ENCODE measurements around the gene MYT1.

The MYT1 gene

DNA sequence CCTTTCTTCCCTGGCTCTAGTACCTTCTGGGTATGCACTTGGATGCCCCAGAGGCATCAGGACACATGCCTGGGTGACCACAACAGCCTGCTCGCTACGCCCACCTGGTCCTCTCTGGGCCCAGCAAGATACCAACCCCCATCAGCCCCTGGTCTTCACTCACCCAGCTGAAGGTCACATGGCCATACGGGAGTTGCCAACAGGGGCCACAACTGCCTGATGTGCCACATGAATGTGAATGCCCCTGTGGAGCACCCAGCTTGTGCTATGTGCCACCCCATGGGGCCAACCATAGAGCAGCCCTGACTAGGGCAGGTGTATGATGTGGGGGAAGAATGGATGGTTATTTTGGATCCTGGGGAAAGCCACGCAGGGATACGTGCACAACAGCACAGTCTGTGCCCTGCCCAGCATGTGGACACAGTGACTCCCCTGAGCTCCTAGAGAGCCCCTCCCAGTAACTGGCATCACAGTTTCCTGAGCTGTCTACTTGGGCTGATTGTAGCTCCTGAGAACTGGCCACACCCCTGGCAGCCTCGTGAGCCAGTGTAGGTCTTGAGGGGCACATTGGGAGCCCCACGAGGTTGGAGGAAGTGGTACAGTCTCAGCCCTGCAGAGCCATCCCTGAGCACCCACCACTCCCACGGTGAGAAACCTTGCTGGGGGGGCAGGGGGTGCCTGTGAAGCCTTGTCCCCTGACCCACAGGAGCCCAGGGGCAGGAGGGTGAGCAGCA, 80.8 kb downstream of the MYT1 start:
- H3K27ac ChIP-seq (ENCODE audit: low read depth, low read length) = no peak overlapping the region
- H3K27me3 ChIP-seq (ENCODE audit: control insufficient read depth in 1 of 2, insufficient read depth in 2 of 2, low read length in 2 of 2) = no peaks in the 10 kb centered on the region

DNA sequence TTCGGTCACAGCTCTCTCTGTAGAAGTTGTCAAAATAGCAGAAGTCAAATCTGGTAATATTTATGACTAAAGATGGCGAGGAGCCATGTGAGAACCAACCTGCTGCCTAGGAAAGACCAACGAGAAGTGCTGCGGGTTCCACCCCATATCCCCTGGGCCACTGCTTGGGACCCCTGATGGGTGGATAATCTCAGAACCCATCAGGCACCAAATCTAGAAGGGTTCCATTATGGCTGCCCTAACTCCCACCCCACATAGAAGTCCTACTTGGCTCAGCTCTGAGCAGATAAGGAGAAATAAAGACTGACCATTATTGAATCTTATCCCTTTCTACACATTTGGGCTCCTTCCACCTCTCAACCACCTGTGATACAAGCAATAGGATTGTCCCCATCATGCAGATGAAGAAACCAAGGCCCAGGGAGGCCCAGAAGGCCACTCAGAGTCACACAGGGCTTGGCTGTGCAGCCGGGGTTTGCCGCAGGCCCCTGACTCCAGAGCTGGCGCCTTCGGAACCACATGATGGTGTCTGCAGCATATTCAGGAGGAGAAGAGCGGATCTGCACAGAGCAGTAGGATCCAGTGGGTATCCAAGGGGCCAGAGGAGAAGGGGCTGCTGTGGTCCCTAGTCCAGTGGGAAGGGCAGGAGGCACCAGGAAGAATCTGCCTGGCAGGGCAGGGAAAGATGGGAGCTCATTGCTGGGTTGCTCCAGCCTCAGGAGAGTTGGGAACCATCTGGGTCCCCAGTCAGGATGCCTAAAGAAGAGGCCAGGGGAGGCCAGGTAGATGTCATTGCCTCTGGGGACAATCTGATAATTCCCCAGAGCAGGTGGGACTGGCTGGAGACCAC, 81.7 kb downstream of the MYT1 start:
- H3K36me3 ChIP-seq (ENCODE audit: control insufficient read depth in 1 of 2, insufficient read depth in 2 of 2, low read length in 2 of 2) = no peaks in the 10 kb centered on the region
- H3K27ac ChIP-seq (ENCODE audit: low read depth, low read length) = no peak overlapping the region
- no peaks in the 10 kb centered on the region for H3K4me1 ChIP-seq (ENCODE audit: control insufficient read depth in 1 of 2, insufficient read depth in 2 of 2, low read length in 2 of 2)
- H3K27me3 ChIP-seq (ENCODE audit: control insufficient read depth in 1 of 2, insufficient read depth in 2 of 2, low read length in 2 of 2) = no peaks in the 10 kb centered on the region
- no peak overlapping the region for H3K4me3 ChIP-seq (ENCODE audit: low read depth in 1 of 2, low read length in 2 of 2)
- no peak overlapping the region for H3K9ac ChIP-seq (ENCODE audit: low read depth in 1 of 2, low read length in 2 of 2)
- H3K9me3 ChIP-seq (ENCODE audit: control insufficient read depth in 1 of 2, low read length in 2 of 2) = no peaks in the 10 kb centered on the region

More for the DNA sequence above, 80.8 kb downstream of the MYT1 start:
- Histone ChIP-seq H3K4me1 (ENCODE audit: control insufficient read depth in 1 of 2, insufficient read depth in 2 of 2, low read length in 2 of 2) (no peaks in the 10 kb centered on the region), H3K4me3 (ENCODE audit: low read depth in 1 of 2, low read length in 2 of 2) (no peak overlapping the region), H3K36me3 (ENCODE audit: control insufficient read depth in 1 of 2, insufficient read depth in 2 of 2, low read length in 2 of 2) (no peaks in the 10 kb centered on the region), H3K9ac (ENCODE audit: low read depth in 1 of 2, low read length in 2 of 2) (no peak overlapping the region), H3K9me3 (ENCODE audit: control insufficient read depth in 1 of 2, low read length in 2 of 2) (no peaks in the 10 kb centered on the region)

DNA sequence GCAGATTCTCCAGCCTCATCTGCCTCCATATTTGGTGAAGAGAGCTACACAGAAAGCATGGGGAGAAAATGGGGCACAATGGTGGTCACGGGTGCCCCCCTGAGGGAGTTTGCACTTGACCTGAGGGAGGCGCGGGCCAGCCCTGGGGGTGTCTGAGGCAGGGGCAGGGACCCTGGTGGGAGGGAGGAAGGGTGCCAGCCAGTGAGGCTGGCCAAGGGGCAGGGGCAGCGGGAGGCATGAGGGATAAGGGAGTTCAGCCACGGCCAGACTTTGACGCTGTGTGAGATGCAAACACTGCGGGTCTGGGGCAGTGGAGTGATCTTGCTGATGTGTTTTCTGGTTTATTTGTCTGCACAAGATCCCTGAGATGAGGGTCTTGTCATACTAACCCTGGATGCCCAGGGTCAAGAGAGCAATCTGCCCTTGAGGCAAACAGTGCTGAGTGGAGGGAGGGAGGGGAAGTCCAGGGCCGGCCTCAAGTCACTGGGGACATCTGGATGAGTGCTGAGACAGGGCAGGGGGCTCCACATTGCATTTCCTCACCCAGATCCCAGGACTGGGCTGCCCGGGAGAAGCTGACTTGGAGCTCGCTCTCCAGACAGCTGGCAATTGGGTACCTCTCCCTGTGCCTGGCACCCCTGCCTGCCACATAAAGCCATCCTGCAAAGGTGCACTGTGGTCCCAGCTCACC, 82.5 kb downstream of the MYT1 start:
- H3K9ac ChIP-seq (ENCODE audit: low read depth in 1 of 2, low read length in 2 of 2) = no peak overlapping the region
- H3K4me3 ChIP-seq (ENCODE audit: low read depth in 1 of 2, low read length in 2 of 2) = no peak overlapping the region
- H3K9me3 ChIP-seq (ENCODE audit: control insufficient read depth in 1 of 2, low read length in 2 of 2) = no peaks in the 10 kb centered on the region

DNA sequence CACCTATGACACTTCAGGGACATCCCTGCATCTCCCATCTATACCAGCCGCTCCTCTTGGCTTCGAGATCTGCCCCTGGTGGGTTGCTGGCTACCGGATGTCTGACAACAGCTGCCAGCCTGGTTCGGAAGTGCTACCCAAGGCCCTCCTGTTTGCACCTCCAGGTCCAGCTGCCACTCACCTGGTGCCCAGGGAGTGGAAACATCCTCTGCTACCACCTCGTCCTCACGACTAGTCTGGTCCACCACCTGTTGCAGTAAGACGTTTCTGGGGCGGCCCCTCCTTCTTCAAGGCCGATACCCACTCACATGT, 83.0 kb downstream of the MYT1 start:
- H3K27me3 ChIP-seq (ENCODE audit: control insufficient read depth in 1 of 2, insufficient read depth in 2 of 2, low read length in 2 of 2) = no peaks in the 10 kb centered on the region
- H3K4me3 ChIP-seq (ENCODE audit: low read depth in 1 of 2, low read length in 2 of 2) = no peak overlapping the region
- H3K36me3 ChIP-seq (ENCODE audit: control insufficient read depth in 1 of 2, insufficient read depth in 2 of 2, low read length in 2 of 2) = no peaks in the 10 kb centered on the region
- no peak overlapping the region for H3K9ac ChIP-seq (ENCODE audit: low read depth in 1 of 2, low read length in 2 of 2)
- no peaks in the 10 kb centered on the region for H3K9me3 ChIP-seq (ENCODE audit: control insufficient read depth in 1 of 2, low read length in 2 of 2)
- no peaks in the 10 kb centered on the region for H3K4me1 ChIP-seq (ENCODE audit: control insufficient read depth in 1 of 2, insufficient read depth in 2 of 2, low read length in 2 of 2)
- H3K27ac ChIP-seq (ENCODE audit: low read depth, low read length) = no peak overlapping the region

More for the DNA sequence above, 82.5 kb downstream of the MYT1 start:
- no peaks in the 10 kb centered on the region for H3K27me3 ChIP-seq (ENCODE audit: control insufficient read depth in 1 of 2, insufficient read depth in 2 of 2, low read length in 2 of 2)
- no peak overlapping the region for H3K27ac ChIP-seq (ENCODE audit: low read depth, low read length)
- H3K4me1 ChIP-seq (ENCODE audit: control insufficient read depth in 1 of 2, insufficient read depth in 2 of 2, low read length in 2 of 2) = no peaks in the 10 kb centered on the region
- H3K36me3 ChIP-seq (ENCODE audit: control insufficient read depth in 1 of 2, insufficient read depth in 2 of 2, low read length in 2 of 2) = no peaks in the 10 kb centered on the region

DNA sequence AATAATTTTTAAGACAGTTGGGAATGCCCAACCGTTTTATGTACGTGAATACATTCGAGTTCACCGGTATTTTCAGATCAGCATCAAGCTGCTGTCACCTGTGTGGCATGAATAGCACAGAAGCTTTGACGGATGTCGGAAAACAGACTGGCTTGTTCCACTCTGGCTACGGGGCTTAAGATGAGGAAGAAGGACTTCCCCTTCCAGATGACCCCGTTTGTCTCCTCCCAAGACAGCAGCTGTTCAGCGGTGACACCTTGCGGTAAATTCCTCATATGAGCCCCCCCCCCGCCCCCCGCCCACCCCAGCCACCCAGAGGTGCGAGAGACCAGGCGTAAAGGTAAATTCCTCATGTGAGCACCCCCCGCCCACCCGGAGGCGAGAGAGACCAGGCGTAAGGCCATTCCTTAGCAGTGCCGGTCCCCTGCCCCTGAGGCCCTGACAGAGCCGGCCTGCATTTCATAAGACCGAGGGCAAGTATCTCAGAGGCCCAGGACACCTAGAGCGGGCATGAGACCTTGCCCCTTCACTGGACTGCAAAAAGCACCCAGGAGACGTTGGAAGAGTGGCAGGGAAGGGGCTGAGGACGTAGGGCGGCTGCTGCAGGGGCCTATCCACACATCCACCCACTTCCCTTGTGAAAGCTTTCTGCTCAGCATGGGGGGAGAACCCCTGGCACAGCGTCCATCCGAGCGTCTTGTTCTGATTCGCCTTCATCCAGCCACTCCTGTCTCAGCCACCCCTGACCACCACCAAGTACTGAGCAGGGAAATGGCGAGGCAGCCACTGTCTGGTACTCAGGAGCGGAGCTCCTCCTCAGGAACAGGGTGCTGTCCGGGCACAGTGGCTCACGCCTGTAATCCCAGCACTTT, 84.0 kb downstream of the MYT1 start:
- H3K9me3 ChIP-seq (ENCODE audit: control insufficient read depth in 1 of 2, low read length in 2 of 2) = no peaks in the 10 kb centered on the region
- no peak overlapping the region for H3K27ac ChIP-seq (ENCODE audit: low read depth, low read length)
- H3K36me3 ChIP-seq (ENCODE audit: control insufficient read depth in 1 of 2, insufficient read depth in 2 of 2, low read length in 2 of 2) = no peaks in the 10 kb centered on the region
- no peaks in the 10 kb centered on the region for H3K4me1 ChIP-seq (ENCODE audit: control insufficient read depth in 1 of 2, insufficient read depth in 2 of 2, low read length in 2 of 2)
- H3K9ac ChIP-seq (ENCODE audit: low read depth in 1 of 2, low read length in 2 of 2) = no peak overlapping the region
- H3K27me3 ChIP-seq (ENCODE audit: control insufficient read depth in 1 of 2, insufficient read depth in 2 of 2, low read length in 2 of 2) = no peaks in the 10 kb centered on the region
- H3K4me3 ChIP-seq (ENCODE audit: low read depth in 1 of 2, low read length in 2 of 2) = no peak overlapping the region

DNA sequence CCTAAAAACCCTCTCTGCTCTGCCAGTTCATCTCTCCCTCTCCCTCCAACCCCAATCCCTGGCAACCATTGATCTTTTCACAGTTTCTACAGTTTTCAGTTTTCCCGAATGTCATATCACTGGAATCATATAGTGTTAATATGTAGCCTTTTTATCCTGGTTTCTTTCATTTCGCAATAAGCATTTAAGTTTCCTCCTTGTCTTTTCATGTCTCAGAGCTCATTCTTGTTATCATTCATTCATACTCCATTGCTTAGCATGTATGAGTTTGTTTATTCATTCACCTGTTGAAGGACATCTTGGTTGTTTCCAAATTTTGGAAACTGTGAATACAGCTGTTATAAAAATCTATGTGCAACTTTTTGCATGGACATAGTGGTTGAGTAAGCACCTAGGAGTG, 85.8 kb downstream of the MYT1 start:
- H3K27me3 ChIP-seq (ENCODE audit: control insufficient read depth in 1 of 2, insufficient read depth in 2 of 2, low read length in 2 of 2) = no peaks in the 10 kb centered on the region
- H3K4me1 ChIP-seq (ENCODE audit: control insufficient read depth in 1 of 2, insufficient read depth in 2 of 2, low read length in 2 of 2) = peaks cover 0 to 2% of the 10 kb centered on the region in 2 donors
- no peaks in the 10 kb centered on the region for H3K36me3 ChIP-seq (ENCODE audit: control insufficient read depth in 1 of 2, insufficient read depth in 2 of 2, low read length in 2 of 2)
- H3K9me3 ChIP-seq (ENCODE audit: control insufficient read depth in 1 of 2, low read length in 2 of 2) = no peaks in the 10 kb centered on the region
- no peak overlapping the region for H3K4me3 ChIP-seq (ENCODE audit: low read depth in 1 of 2, low read length in 2 of 2)
- H3K9ac ChIP-seq (ENCODE audit: low read depth in 1 of 2, low read length in 2 of 2) = no peak overlapping the region
- no peak overlapping the region for H3K27ac ChIP-seq (ENCODE audit: low read depth, low read length)

DNA sequence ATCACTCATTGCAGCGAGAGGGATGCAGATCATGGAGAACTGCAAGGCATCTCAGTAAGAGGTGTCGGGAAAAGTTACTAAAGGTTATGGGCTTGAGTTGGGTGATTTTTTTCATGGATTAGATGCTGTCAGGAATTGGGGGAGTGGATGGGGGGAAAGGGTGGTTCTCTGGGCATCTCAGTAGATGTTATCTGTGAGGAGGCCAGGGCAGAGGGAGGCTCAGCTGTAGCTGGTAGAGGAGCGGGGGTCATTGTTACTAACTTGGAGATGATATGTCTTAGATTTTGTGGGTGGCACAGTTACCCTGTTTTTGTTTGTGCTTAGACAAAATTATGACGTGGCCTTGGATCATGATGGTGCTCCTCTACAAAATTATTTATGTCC, 88.7 kb downstream of the MYT1 start:
- Histone ChIP-seq H3K9me3 (ENCODE audit: control insufficient read depth in 1 of 2, low read length in 2 of 2) (no peaks in the 10 kb centered on the region), H3K9ac (ENCODE audit: low read depth in 1 of 2, low read length in 2 of 2) (no peak overlapping the region), H3K4me3 (ENCODE audit: low read depth in 1 of 2, low read length in 2 of 2) (no peak overlapping the region), H3K4me1 (ENCODE audit: control insufficient read depth in 1 of 2, insufficient read depth in 2 of 2, low read length in 2 of 2) (peaks cover 14 to 19% of the 10 kb centered on the region in 2 donors), H3K36me3 (ENCODE audit: control insufficient read depth in 1 of 2, insufficient read depth in 2 of 2, low read length in 2 of 2) (no peaks in the 10 kb centered on the region), H3K27ac (ENCODE audit: low read depth, low read length) (no peak overlapping the region), H3K27me3 (ENCODE audit: control insufficient read depth in 1 of 2, insufficient read depth in 2 of 2, low read length in 2 of 2) (no peaks in the 10 kb centered on the region)

DNA sequence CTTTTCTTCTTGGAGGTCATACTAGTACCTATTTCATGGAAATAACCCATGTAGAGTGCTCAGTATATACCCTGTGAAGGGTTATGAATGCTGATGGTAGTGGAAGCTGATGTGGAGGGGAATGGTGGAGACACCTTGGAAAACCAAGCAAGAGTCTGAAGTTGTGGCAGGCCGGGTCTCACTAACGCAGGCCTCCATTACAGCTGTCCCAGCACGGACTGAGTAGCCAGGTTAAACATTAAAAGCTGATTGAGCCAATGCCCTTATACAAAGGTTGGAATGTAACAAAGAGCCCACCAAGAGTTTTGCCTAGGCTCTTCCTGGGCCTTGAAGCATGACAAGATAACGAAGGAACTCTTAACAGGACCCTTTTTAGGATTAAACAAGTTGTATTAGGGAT, 89.2 kb downstream of the MYT1 start:
- Histone ChIP-seq H3K4me1 (ENCODE audit: control insufficient read depth in 1 of 2, insufficient read depth in 2 of 2, low read length in 2 of 2) (peaks cover 14 to 19% of the 10 kb centered on the region in 2 donors), H3K36me3 (ENCODE audit: control insufficient read depth in 1 of 2, insufficient read depth in 2 of 2, low read length in 2 of 2) (no peaks in the 10 kb centered on the region), H3K27ac (ENCODE audit: low read depth, low read length) (no peak overlapping the region), H3K27me3 (ENCODE audit: control insufficient read depth in 1 of 2, insufficient read depth in 2 of 2, low read length in 2 of 2) (no peaks in the 10 kb centered on the region), H3K9me3 (ENCODE audit: control insufficient read depth in 1 of 2, low read length in 2 of 2) (no peaks in the 10 kb centered on the region), H3K9ac (ENCODE audit: low read depth in 1 of 2, low read length in 2 of 2) (no peak overlapping the region), H3K4me3 (ENCODE audit: low read depth in 1 of 2, low read length in 2 of 2) (no peak overlapping the region)

DNA sequence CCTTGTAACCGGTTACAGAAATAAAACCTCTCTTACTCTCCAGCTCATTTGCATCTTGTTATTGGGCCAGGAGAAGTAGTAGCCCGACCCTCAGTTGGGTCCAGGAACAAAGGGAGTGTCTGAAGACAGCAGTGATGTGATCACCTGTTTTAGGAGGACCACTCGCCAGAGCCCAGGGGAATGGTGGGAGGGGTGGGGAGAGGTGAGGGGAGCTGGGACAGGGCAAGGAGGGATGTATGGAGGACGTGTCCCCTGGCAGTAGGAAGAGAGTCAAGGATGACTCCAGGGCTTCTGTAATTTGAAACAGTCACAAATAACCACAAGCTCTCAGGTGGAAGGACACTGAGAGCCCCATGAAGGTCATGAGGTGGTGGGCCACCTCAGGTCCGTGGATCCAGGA, 89.9 kb downstream of the MYT1 start:
- no peak overlapping the region for H3K4me3 ChIP-seq (ENCODE audit: low read depth in 1 of 2, low read length in 2 of 2)
- no peaks in the 10 kb centered on the region for H3K27me3 ChIP-seq (ENCODE audit: control insufficient read depth in 1 of 2, insufficient read depth in 2 of 2, low read length in 2 of 2)
- H3K9ac ChIP-seq (ENCODE audit: low read depth in 1 of 2, low read length in 2 of 2) = no peak overlapping the region
- H3K4me1 ChIP-seq (ENCODE audit: control insufficient read depth in 1 of 2, insufficient read depth in 2 of 2, low read length in 2 of 2) = peaks cover 14 to 19% of the 10 kb centered on the region in 2 donors
- H3K36me3 ChIP-seq (ENCODE audit: control insufficient read depth in 1 of 2, insufficient read depth in 2 of 2, low read length in 2 of 2) = no peaks in the 10 kb centered on the region
- H3K27ac ChIP-seq (ENCODE audit: low read depth, low read length) = no peak overlapping the region
- H3K9me3 ChIP-seq (ENCODE audit: control insufficient read depth in 1 of 2, low read length in 2 of 2) = no peaks in the 10 kb centered on the region
